Erythroblast (primary cell): ENCODE measurements around the gene FNTB.

Experiments
- GATA1 ChIP-seq: IDR thresholded peaks from 2 replicates; pipeline ENCODE4 v1.6.1; 2011; ENCODE audit warnings: low read depth, mild to moderate bottlenecking, control low read depth, low read length, moderate library complexity
- POLR2A ChIP-seq: IDR thresholded peaks from 2 replicates; pipeline ENCODE4 v1.6.1; 2011; ENCODE audit warnings: mild to moderate bottlenecking, low read length

DNA sequence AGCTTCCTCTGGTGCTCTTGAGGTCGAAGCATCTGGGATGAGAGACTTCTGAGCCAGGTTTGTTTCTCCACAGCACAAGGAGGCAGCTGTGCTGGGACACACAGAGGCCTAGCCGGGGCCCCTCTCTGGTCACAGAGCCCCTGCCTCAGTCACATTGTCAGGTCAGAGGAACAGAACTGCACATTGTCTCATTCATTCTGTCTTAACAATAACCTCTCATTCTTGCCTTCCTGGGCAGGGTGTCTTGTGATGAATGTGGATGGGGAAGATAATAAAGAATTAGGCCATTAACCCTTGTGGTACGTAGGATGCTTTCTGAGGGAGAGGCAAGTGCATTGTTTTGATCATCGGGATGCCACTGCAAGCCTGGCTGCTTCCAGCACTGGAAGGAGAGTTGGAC is 29.8 kb downstream of the FNTB start:
- no peak for TF ChIP-seq POLR2A
- TF ChIP-seq GATA1, result no peak
